B cell (primary cell): ENCODE results near the gene ADRA2C.

Source experiments
- EZH2 ChIP-seq: IDR thresholded peaks from 2 replicates; pipeline ENCODE4 v1.6.1; 2012; ENCODE audit warnings: borderline replicate concordance, low read depth, mild to moderate bottlenecking, moderate library complexity, low read length; ENCODE audit not compliant: insufficient read depth, poor library complexity, severe bottlenecking
- TF ChIP-seq, protein P1 (sequence below): fragments of 200-600 bp; IDR thresholded peaks from one replicate; pipeline ENCODE4 v1.8.0; 2022; ENCODE audit warnings: antibody characterized with exemption, mild to moderate bottlenecking

DNA sequence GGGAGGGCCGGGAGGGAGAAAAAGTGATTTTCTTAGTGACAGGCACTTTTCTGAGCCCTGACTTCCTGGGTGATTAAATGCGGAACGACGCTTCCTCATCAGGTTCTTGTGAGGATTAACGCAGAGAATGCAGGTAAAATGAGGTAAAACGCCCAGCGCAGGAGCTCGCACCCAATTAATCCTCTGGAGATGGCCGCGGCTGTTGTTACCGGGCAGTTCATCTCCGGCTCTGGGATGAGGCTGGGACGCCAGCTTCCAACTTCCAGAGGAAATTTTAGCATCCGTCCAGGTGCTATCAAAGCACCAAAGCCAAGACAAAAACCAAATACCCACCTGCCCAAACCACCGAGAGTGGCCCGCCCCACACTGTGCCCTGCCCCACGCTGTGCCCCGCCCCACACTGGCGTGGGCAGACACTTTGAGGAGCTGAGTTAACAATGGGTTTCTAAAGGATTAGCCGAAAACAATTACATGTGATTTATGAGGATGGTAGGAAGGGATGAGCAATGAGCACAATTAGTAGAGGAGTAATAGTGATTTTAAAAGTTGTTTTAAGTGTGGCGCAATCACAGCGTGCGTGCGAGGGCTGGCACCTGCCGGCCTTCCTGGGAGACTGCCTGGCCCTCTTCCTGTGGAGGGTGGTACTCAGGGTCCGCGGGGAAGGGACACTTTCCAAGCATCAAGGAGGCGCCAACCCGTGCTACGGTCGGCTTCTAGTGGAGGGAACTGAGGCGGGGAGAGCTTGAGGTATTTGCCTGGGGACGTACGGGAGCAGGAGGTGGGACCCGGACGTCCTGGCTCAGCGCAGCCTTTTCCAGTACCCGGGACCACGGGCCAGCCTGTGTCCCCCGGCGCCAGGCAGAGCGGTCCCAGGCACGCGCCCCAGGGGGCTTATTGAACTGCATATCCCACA is 41.6 kb upstream of the ADRA2C start:
- TF ChIP-seq, protein P1, sequence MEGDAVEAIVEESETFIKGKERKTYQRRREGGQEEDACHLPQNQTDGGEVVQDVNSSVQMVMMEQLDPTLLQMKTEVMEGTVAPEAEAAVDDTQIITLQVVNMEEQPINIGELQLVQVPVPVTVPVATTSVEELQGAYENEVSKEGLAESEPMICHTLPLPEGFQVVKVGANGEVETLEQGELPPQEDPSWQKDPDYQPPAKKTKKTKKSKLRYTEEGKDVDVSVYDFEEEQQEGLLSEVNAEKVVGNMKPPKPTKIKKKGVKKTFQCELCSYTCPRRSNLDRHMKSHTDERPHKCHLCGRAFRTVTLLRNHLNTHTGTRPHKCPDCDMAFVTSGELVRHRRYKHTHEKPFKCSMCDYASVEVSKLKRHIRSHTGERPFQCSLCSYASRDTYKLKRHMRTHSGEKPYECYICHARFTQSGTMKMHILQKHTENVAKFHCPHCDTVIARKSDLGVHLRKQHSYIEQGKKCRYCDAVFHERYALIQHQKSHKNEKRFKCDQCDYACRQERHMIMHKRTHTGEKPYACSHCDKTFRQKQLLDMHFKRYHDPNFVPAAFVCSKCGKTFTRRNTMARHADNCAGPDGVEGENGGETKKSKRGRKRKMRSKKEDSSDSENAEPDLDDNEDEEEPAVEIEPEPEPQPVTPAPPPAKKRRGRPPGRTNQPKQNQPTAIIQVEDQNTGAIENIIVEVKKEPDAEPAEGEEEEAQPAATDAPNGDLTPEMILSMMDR, result no peak
- no peak for TF ChIP-seq EZH2
